ENCODE measurements around the gene NUCB1.

- TF ChIP-seq CTCF (optimal IDR thresholded peaks at IDR 0.05 in 1 of 3, IDR thresholded peaks at IDR 0.05 in 1 of 3, conservative IDR thresholded peaks at IDR 0.05 in 1 of 3; ENCODE audit: extremely low read depth in 1 of 3, insufficient read depth in 2 of 3, low read length in 3 of 3) (no peak), EZH2 (IDR thresholded peaks at IDR 0.05; ENCODE audit: low read length) (no peak)
Observed at GRCh38 chr19:48962029-48962848, 62.1 kb downstream of the NUCB1 start.

Data from keratinocyte (primary cell).